HepG2 (cell line): ENCODE measurements around the gene EGLN2. TPM values are rescaled to one million over a fixed set of nuclear protein-coding genes. Genes with fewer than 3 reads are reported as not detected.

Experiments used
- KMT2A ChIP-seq: sonication (generic); formaldehyde crosslinking; IDR thresholded peaks from 2 replicates; pipeline ENCODE4 v1.4.0; 2020; ENCODE audit warnings: missing genetic modification reagents
- PATZ1 ChIP-seq: sonication (generic); formaldehyde crosslinking; IDR thresholded peaks from 2 replicates; pipeline ENCODE4 v1.4.0; 2020; ENCODE audit warnings: missing genetic modification reagents
- RERE ChIP-seq: IDR thresholded peaks from 2 replicates; pipeline ENCODE4 v1.6.1; 2016; ENCODE audit warnings: low read depth, missing genetic modification reagents, missing compliant biosample characterization
- SMYD3 ChIP-seq: sonication (generic); formaldehyde crosslinking; IDR thresholded peaks from 2 replicates; pipeline ENCODE4 v1.8.1; 2023; ENCODE audit warnings: mild to moderate bottlenecking, missing genetic modification reagents
- U2AF2 ChIP-seq: fragments of 200-400 bp; formaldehyde crosslinking; IDR thresholded peaks from 2 replicates; pipeline ENCODE4 v1.6.1; 2017; ENCODE audit warnings: low read depth, mild to moderate bottlenecking, low read length
- ZNF251 ChIP-seq: sonication (generic); formaldehyde crosslinking; IDR thresholded peaks from 2 replicates; pipeline ENCODE4 v1.9.0; 2021; ENCODE audit warnings: mild to moderate bottlenecking, missing genetic modification reagents
- ZNF597 ChIP-seq: sonication (generic); formaldehyde crosslinking; IDR thresholded peaks from 2 replicates; pipeline ENCODE4 v1.5.0; 2020; ENCODE audit warnings: missing genetic modification reagents
- ZNF687 ChIP-seq: sonication (generic); formaldehyde crosslinking; IDR thresholded peaks from 2 replicates; pipeline ENCODE4 v1.5.1; 2020; ENCODE audit warnings: mild to moderate bottlenecking, missing genetic modification reagents, moderate library complexity
- ZSCAN20 ChIP-seq: sonication (generic); formaldehyde crosslinking; IDR thresholded peaks from 2 replicates; pipeline ENCODE4 v1.4.0; 2020; ENCODE audit warnings: missing genetic modification reagents, mild to moderate bottlenecking, borderline replicate concordance
- polyA plus RNA-seq, 8 experiments: library from polyadenylated mRNA; depleted of rRNA in 3 of 8; stranded (reverse) in 7 of 8; unstranded in 1 of 8; fragments of >200 nt; fragmentation: Illumina TruSeq in 4 of 8; extraction: Trizol in 4 of 8; gene quantifications; 2 replicates each; pipeline versions ENCODE4 v1.2.1 to v1.2.3, GENCODE V29; 2011 to 2016; ENCODE audit warnings: low read depth in 4 of 8, missing spikeins in 1 of 8, mixed read lengths in 1 of 8; ENCODE audit not compliant: insufficient read depth in 1 of 8
- total RNA-seq, 5 experiments: library from RNA; depleted of rRNA; stranded (reverse); fragments of >200 nt; fragmentation: Illumina TruSeq; extraction: Trizol; gene quantifications; 2 replicates each; pipeline ENCODE4 v1.2.3, GENCODE V29; 2016; ENCODE audit warnings: low read depth in 1 of 5

EGLN2 gene
- total and polyA plus RNA-seq, 2 of the 13 experiments (the other 11 are each of a cell fraction or from before 2014, with no cell fraction given), result 16.5 to 40.8 TPM

GRCh38 chr19:40776364-40776763 is 22.6 kb upstream of the EGLN2 start (continued):
- no peak for TF ChIP-seq RERE (CRISPR knock-in tag)
- TF ChIP-seq ZNF597, result no peak
- TF ChIP-seq ZSCAN20, result no peak
- no peak for TF ChIP-seq PATZ1
- no peak for TF ChIP-seq KMT2A (CRISPR knock-in tag)
- TF ChIP-seq ZNF251 (CRISPR knock-in tag), result no peak
- TF ChIP-seq ZNF687, result no peak
- no peak for TF ChIP-seq U2AF2
- no peak for TF ChIP-seq SMYD3 (CRISPR knock-in tag)
